Heart left ventricle (tissue), 16 donors: ENCODE measurements around the gene MAN1C1. TPM values are rescaled to one million over a fixed set of nuclear protein-coding genes. Genes with fewer than 3 reads are reported as not detected.

Experiments used
- ATAC-seq, 4 donors: fragments of 200-7000 bp; cut with Tn5 transposase; one replicate each; pipeline ENCODE4 v1.9.1; 2020 to 2022; ENCODE audit warnings: moderate library complexity in 4 of 4, mild to moderate bottlenecking in 3 of 4, moderate number of reproducible peaks in 1 of 4
- DNase-seq, 5 donors: peaks; one replicate each; pipeline ENCODE4 v3.0.0-alpha.2; 2020
- H3K27ac ChIP-seq, 12 donors: fragments of 200-600 bp; sonication (generic) in 4 of 12; one replicate each; pipeline versions ENCODE4 v1.5.0 to v1.8.0; 2016 to 2022; ENCODE audit warnings: mild to moderate bottlenecking in 2 of 12
- H3K27me3 ChIP-seq, 9 donors: fragments of 200-600 bp; sonication (generic) in 2 of 9; one replicate each; pipeline versions ENCODE4 v1.5.1 to v1.8.0; 2016 to 2022; ENCODE audit warnings: mild to moderate bottlenecking in 3 of 9
- H3K36me3 ChIP-seq, 9 donors: fragments of 200-600 bp; sonication (generic) in 2 of 9; one replicate each; pipeline versions ENCODE4 v1.5.0 to v1.8.0; 2018 to 2022; ENCODE audit warnings: mild to moderate bottlenecking in 2 of 9
- H3K4me1 ChIP-seq, 12 donors: fragments of 200-600 bp; sonication (generic) in 4 of 12; one replicate each; pipeline versions ENCODE4 v1.5.0 to v1.8.0; 2016 to 2022; ENCODE audit warnings: mild to moderate bottlenecking in 3 of 12
- H3K4me3 ChIP-seq, 12 donors: fragments of 200-600 bp; sonication (generic) in 4 of 12; one replicate each; pipeline versions ENCODE4 v1.5.0 to v1.8.0; 2017 to 2022; ENCODE audit warnings: mild to moderate bottlenecking in 9 of 12, moderate library complexity in 4 of 12
- H3K9me3 ChIP-seq, 12 donors: fragments of 200-600 bp; sonication (generic) in 4 of 12; one replicate each; pipeline versions ENCODE4 v1.5.0 to v1.8.0; 2016 to 2022; ENCODE audit warnings: mild to moderate bottlenecking in 1 of 12
- CTCF ChIP-seq, 12 donors: fragments of 200-600 bp; sonication (generic) in 4 of 12; IDR thresholded peaks; one replicate each; pipeline versions ENCODE4 v1.5.0 to v1.8.0; 2018 to 2022; ENCODE audit warnings: antibody characterized with exemption in 12 of 12, mild to moderate bottlenecking in 5 of 12
- POLR2A ChIP-seq, 2 donors: fragments of 450-650 bp; IDR thresholded peaks; one replicate each; pipeline ENCODE4 v1.6.1; 2017; ENCODE audit warnings: antibody characterized with exemption in 2 of 2, mild to moderate bottlenecking in 2 of 2, moderate library complexity in 2 of 2
- WGBS, 4 donors: extraction: QIAGEN DNeasy Blood & Tissue Kit in 2 of 4; methylation state at CpG; one replicate each; pipeline versions ENCODE4 v1.1.5 to v1.1.7; 2013 to 2018; 5-methylcytosine and 5-hydroxymethylcytosine counted together
- intact Hi-C, 10 donors: fragments of 100-400 bp; cut with DNase I; formaldehyde crosslinking; loops; one replicate each; pipeline versions ENCODE4 v1.11.1 to v1.14.2; 2022
- polyA plus RNA-seq, 2 donors: library from polyadenylated mRNA; stranded (reverse); fragments of 200-250 nt; gene quantifications; one replicate each; pipeline ENCODE4 v1.2.3, GENCODE V29; 2013
- total RNA-seq, 9 donors: library from RNA; depleted of rRNA in 2 of 9; stranded (reverse); fragments of >200 nt in 2 of 9; fragmentation: NEBNext Ultra II Directional in 3 of 9; extraction: Animal tissue kit (Norgen Biotek cat#: 25700) in 3 of 9; gene quantifications; one replicate each; pipeline versions ENCODE4 v1.1.0 to v1.2.4, GENCODE V29; 2016 to 2023
- donor health status: ischemic (EF 13 %, LVEDD 7.1; RV severe dilation, severe dysfunction).
- donor health status: healthy with polysubstance abuse.
- donor health status: DM: no; HTN: yes; CAD: no.
- donor health status: DM: no; HTN: no; CAD: no.
- donor health status: ischemic (EF 25% LVEDD 6.9; RV normal size, moderate dysfunction).
- donor health status: ischemic (EF 25% LVEDD 5.7; RV mildly dilated, moderate dysfunction).
- donor health status: healthy.
- donor health status: DM: yes; HTN: yes; CAD: no.
- donor health status: ischemic (EF 35%, LVEDD 5.7; RV mildly dilated, moderate dysfunction).
- donor health status: nonischemic (EF 11% LVEDD 7.7; RV severe dilation, severe dysfunction).
- donor health status: DM: yes; HTN: yes; CAD: no.
- donor health status: PGD.
- donor health status: ischemic (EF 29% LVEDD 5.4; RV normal size, mild dysfunction).
- donor health status: nonischemic (EF 23%, LVEDD 6.1; RV moderate dilation, normal function).

Gene MAN1C1
- total and polyA plus RNA-seq, 11 donors = 7.7 to 25.7 (median 14.7) TPM

GRCh38 chr1:25796811-25797458 lies 180.3 kb downstream of the MAN1C1 start:
- Histone ChIP-seq H3K27ac (peak overlapping the region in 7 of 12 donors; percentile 22 to 69 (median 41)), H3K36me3 (peaks cover 0 to under 1% (median 0%) of the 10 kb centered on the region in 9 donors), H3K27me3 (no peaks in the 10 kb centered on the region), H3K4me3 (no peak overlapping the region), H3K4me1 (peaks cover 3 to 48% (median 32%) of the 10 kb centered on the region in 12 donors), H3K9me3 (no peaks in the 10 kb centered on the region)
- intact Hi-C loops = loop anchor here in 8 of 10 donors (1.0 to 10.0 kb wide), 14 partner anchors 52 to 362 kb away; partner anchors contain the start of genes MAN1C1 (in 2 of the 8) and MACO1 (in 1 of the 8)
- TF ChIP-seq CTCF (IDR thresholded peaks at IDR 0.05) = peak; percentile 76 to 85 (median 78)
- no peak for TF ChIP-seq POLR2A (IDR thresholded peaks at IDR 0.05)
- DNase-seq = peak; percentile 78 to 91 (median 84)
- ATAC-seq = peak; percentile 20 to 48 (median 38)
- 5 to 11% (median 7%) methylated on average over 19 of the region's 19 CpGs for WGBS, 4 donors

GRCh38 chr1:25797939-25798338 lies 181.3 kb downstream of the MAN1C1 start:
- intact Hi-C loops = loop anchor here (2.0 to 10.0 kb wide), 14 partner anchors 53 to 363 kb away; partner anchors contain the start of genes MAN1C1 (in 2 of the 10) and MACO1 (in 1 of the 10)
- TF ChIP-seq CTCF (IDR thresholded peaks at IDR 0.05) (peak; percentile 21 to 57 (median 38)), POLR2A (IDR thresholded peaks at IDR 0.05) (no peak)
- WGBS, 4 donors = 74 to 89% (median 84%) methylated on average over 7 to 8 of the region's 8 CpGs
- peak in 3 of 4 donors; percentile 23 to 45 (median 37) for ATAC-seq
- peak overlapping the region in 3 of 12 donors; percentile 42 to 97 (median 88) for H3K27ac ChIP-seq
- no peak overlapping the region for H3K4me3 ChIP-seq
- peak in 2 of 5 donors; percentile 67 to 73 for DNase-seq
- no peaks in the 10 kb centered on the region for H3K9me3 ChIP-seq
- peaks cover 3 to 58% (median 42%) of the 10 kb centered on the region in 12 donors for H3K4me1 ChIP-seq
- no peaks in the 10 kb centered on the region for H3K27me3 ChIP-seq
- peaks cover 0 to 3% (median 0%) of the 10 kb centered on the region in 9 donors for H3K36me3 ChIP-seq

- intact Hi-C loops = loop anchor here in 8 of 10 donors (2.0 to 10.0 kb wide), 11 partner anchors 54 to 364 kb away; partner anchors contain the start of genes MACO1 (in 1 of the 8) and MAN1C1 (in 1 of the 8)
- no peak for TF ChIP-seq CTCF (IDR thresholded peaks at IDR 0.05)
- no peak for TF ChIP-seq POLR2A (IDR thresholded peaks at IDR 0.05)
- no peak for ATAC-seq
- 86 to 98% (median 91%) methylated on average over 7 to 8 of the region's 8 CpGs for WGBS, 4 donors
- peak in 1 of 5 donors; percentile 56 for DNase-seq
- peaks cover 0 to 3% (median 0%) of the 10 kb centered on the region in 9 donors for H3K36me3 ChIP-seq
- H3K4me1 ChIP-seq = peaks cover 3 to 62% (median 50%) of the 10 kb centered on the region in 12 donors
- no peaks in the 10 kb centered on the region for H3K27me3 ChIP-seq
- H3K4me3 ChIP-seq = peak overlapping the region in 1 of 12 donors; percentile 49
- H3K9me3 ChIP-seq = no peaks in the 10 kb centered on the region
- peak overlapping the region; percentile 72 to 97 (median 88) for H3K27ac ChIP-seq
These were observed 182.2 kb downstream of the MAN1C1 start for GRCh38 chr1:25798666-25799351.
